K562 (cell line): ENCODE measurements around the gene SUMO3. TPM values are rescaled to one million over a fixed set of nuclear protein-coding genes. Genes with fewer than 3 reads are reported as not detected.

Experiments
- CCNT2 ChIP-seq: IDR thresholded peaks from 2 replicates; pipeline ENCODE4 v1.6.1; 2011; ENCODE audit warnings: borderline replicate concordance, low read depth, mild to moderate bottlenecking, moderate library complexity, mixed read lengths, low read length; ENCODE audit not compliant: insufficient read length; ENCODE audit errors: extremely low read depth
- DDX20 ChIP-seq: fragments of 450-650 bp; IDR thresholded peaks from 2 replicates; pipeline ENCODE4 v1.6.1; 2016; ENCODE audit warnings: missing genetic modification characterization, low read depth, mild to moderate bottlenecking, missing compliant biosample characterization, moderate library complexity
- ERF ChIP-seq: fragments of 450-650 bp; formaldehyde crosslinking; IDR thresholded peaks from 2 replicates; pipeline ENCODE4 v1.4.0; 2020; ENCODE audit warnings: mild to moderate bottlenecking, mixed read lengths
- JUN ChIP-seq, 2 experiments: sonication (generic) in 1 of 2; formaldehyde crosslinking in 1 of 2; IDR thresholded peaks; 2 replicates each; pipeline versions ENCODE4 v1.6.1 to v1.8.0; 2012 to 2022; ENCODE audit warnings: borderline replicate concordance in 2 of 2, mild to moderate bottlenecking in 2 of 2, improper control_type of control experiment in 1 of 2, low read depth in 1 of 2, low read length in 1 of 2, missing genetic modification reagents in 1 of 2
- POLR2G ChIP-seq: fragments of 200-400 bp; formaldehyde crosslinking; IDR thresholded peaks from 2 replicates; pipeline ENCODE4 v1.6.1; 2017; ENCODE audit warnings: low read depth, mild to moderate bottlenecking, antibody characterized with exemption, low read length, moderate library complexity
- RBFOX2 ChIP-seq: fragments of 200-400 bp; formaldehyde crosslinking; IDR thresholded peaks from 2 replicates; pipeline ENCODE4 v1.6.1; 2017; ENCODE audit warnings: low read depth, mild to moderate bottlenecking, low read length, moderate library complexity
- ZNF408 ChIP-seq: fragments of 250-450 bp; sonication (Bioruptor Pico); IDR thresholded peaks from 2 replicates; pipeline ENCODE4 v1.4.0; 2020; ENCODE audit warnings: low read depth, mild to moderate bottlenecking, moderate library complexity
- polyA plus RNA-seq, 8 experiments: library from polyadenylated mRNA; depleted of rRNA in 4 of 8; stranded (reverse) in 5 of 8; unstranded in 3 of 8; fragments of >200 nt; fragmentation: Nextera tagmentation in 2 of 8; fragmentation: Illumina TruSeq in 1 of 8; extraction: Ambion mirVana in 2 of 8; extraction: Trizol in 1 of 8; gene quantifications; 2 replicates each; pipeline versions ENCODE4 v1.2.1 to v1.2.3, GENCODE V29; 2011 to 2014; ENCODE audit warnings: inconsistent platforms in 1 of 8, missing spikeins in 1 of 8
- total RNA-seq, 7 experiments: library from RNA; depleted of rRNA in 6 of 7; stranded (reverse); fragments of >200 nt in 6 of 7; fragmentation: Illumina TruSeq in 2 of 7; extraction: Trizol in 2 of 7; gene quantifications; 2 replicates each; pipeline versions ENCODE4 v1.2.1 to v1.2.3, GENCODE V29; 2011 to 2021; ENCODE audit warnings: low replicate concordance in 1 of 7
- TF ChIP-seq, protein P1 (sequence below): sonication (generic); formaldehyde crosslinking; IDR thresholded peaks from 2 replicates; pipeline ENCODE4 v1.8.0; 2022; ENCODE audit warnings: mild to moderate bottlenecking, missing genetic modification reagents
- TF ChIP-seq, protein P2 (sequence below): fragments of 200-600 bp; sonication (generic); IDR thresholded peaks from one replicate; pipeline ENCODE4 v1.6.1; 2012; ENCODE audit warnings: mild to moderate bottlenecking, low read depth, low read length, inconsistent platforms

Gene SUMO3
- total and polyA plus RNA-seq, 9 of the 15 experiments (the other 6 are each of a cell fraction or from before 2014, with no cell fraction given) = 13.9 to 143 (median 113) TPM

DNA sequence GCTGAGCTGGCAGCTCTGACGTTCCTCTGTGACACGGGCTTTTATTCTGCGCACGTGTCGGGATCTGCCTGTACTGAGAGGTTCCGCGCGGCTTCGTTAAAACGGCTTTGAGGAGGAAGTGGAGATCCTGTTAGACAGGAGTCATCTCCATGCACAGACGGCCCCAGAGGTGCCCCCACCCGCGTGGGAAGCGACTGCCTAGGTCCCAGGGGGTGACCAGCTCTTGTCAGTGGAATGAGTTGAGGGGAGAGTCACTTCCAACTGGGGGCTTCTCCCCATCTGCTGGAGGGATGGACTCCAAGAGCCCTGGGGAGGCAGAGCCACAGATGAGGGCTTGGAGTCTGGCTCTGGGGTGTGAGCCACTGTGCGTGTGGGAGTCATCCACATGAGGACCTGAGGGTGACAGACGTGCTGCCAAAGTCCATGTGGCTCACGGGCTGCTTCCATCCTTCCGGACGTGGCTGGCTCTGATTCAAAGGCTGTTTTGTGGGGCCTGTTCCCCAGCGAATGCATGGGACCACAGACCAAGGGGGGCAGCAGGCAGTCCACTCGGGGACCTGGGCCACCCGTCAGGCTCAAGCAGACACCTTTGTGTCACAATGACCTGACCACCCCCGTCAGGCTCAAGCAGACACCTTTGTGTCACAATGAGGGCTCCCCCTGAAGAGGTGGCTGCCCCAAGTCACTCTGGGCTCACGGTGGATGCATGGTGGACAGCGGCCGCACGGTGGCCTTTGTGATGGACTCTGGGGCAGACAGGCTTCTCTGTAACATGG is 28.8 kb upstream of the SUMO3 start (continued):
- TF ChIP-seq, protein P1, sequence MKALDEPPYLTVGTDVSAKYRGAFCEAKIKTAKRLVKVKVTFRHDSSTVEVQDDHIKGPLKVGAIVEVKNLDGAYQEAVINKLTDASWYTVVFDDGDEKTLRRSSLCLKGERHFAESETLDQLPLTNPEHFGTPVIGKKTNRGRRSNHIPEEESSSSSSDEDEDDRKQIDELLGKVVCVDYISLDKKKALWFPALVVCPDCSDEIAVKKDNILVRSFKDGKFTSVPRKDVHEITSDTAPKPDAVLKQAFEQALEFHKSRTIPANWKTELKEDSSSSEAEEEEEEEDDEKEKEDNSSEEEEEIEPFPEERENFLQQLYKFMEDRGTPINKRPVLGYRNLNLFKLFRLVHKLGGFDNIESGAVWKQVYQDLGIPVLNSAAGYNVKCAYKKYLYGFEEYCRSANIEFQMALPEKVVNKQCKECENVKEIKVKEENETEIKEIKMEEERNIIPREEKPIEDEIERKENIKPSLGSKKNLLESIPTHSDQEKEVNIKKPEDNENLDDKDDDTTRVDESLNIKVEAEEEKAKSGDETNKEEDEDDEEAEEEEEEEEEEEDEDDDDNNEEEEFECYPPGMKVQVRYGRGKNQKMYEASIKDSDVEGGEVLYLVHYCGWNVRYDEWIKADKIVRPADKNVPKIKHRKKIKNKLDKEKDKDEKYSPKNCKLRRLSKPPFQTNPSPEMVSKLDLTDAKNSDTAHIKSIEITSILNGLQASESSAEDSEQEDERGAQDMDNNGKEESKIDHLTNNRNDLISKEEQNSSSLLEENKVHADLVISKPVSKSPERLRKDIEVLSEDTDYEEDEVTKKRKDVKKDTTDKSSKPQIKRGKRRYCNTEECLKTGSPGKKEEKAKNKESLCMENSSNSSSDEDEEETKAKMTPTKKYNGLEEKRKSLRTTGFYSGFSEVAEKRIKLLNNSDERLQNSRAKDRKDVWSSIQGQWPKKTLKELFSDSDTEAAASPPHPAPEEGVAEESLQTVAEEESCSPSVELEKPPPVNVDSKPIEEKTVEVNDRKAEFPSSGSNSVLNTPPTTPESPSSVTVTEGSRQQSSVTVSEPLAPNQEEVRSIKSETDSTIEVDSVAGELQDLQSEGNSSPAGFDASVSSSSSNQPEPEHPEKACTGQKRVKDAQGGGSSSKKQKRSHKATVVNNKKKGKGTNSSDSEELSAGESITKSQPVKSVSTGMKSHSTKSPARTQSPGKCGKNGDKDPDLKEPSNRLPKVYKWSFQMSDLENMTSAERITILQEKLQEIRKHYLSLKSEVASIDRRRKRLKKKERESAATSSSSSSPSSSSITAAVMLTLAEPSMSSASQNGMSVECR = peak; percentile 23; the same call in 1 of the 2 replicates
- TF ChIP-seq CCNT2 = no peak
- no peak for TF ChIP-seq ZNF408 (CRISPR knock-in tag)
- TF ChIP-seq DDX20 (tag) = no peak
- TF ChIP-seq JUN (IDR thresholded peaks at IDR 0.05; ENCODE audit: borderline replicate concordance, low read depth, low read length) = no peak; the same call in 1 of the 2 replicates
- no peak for TF ChIP-seq JUN (CRISPR knock-in tag; IDR thresholded peaks at IDR 0.05; ENCODE audit: borderline replicate concordance)
- TF ChIP-seq, protein P2, sequence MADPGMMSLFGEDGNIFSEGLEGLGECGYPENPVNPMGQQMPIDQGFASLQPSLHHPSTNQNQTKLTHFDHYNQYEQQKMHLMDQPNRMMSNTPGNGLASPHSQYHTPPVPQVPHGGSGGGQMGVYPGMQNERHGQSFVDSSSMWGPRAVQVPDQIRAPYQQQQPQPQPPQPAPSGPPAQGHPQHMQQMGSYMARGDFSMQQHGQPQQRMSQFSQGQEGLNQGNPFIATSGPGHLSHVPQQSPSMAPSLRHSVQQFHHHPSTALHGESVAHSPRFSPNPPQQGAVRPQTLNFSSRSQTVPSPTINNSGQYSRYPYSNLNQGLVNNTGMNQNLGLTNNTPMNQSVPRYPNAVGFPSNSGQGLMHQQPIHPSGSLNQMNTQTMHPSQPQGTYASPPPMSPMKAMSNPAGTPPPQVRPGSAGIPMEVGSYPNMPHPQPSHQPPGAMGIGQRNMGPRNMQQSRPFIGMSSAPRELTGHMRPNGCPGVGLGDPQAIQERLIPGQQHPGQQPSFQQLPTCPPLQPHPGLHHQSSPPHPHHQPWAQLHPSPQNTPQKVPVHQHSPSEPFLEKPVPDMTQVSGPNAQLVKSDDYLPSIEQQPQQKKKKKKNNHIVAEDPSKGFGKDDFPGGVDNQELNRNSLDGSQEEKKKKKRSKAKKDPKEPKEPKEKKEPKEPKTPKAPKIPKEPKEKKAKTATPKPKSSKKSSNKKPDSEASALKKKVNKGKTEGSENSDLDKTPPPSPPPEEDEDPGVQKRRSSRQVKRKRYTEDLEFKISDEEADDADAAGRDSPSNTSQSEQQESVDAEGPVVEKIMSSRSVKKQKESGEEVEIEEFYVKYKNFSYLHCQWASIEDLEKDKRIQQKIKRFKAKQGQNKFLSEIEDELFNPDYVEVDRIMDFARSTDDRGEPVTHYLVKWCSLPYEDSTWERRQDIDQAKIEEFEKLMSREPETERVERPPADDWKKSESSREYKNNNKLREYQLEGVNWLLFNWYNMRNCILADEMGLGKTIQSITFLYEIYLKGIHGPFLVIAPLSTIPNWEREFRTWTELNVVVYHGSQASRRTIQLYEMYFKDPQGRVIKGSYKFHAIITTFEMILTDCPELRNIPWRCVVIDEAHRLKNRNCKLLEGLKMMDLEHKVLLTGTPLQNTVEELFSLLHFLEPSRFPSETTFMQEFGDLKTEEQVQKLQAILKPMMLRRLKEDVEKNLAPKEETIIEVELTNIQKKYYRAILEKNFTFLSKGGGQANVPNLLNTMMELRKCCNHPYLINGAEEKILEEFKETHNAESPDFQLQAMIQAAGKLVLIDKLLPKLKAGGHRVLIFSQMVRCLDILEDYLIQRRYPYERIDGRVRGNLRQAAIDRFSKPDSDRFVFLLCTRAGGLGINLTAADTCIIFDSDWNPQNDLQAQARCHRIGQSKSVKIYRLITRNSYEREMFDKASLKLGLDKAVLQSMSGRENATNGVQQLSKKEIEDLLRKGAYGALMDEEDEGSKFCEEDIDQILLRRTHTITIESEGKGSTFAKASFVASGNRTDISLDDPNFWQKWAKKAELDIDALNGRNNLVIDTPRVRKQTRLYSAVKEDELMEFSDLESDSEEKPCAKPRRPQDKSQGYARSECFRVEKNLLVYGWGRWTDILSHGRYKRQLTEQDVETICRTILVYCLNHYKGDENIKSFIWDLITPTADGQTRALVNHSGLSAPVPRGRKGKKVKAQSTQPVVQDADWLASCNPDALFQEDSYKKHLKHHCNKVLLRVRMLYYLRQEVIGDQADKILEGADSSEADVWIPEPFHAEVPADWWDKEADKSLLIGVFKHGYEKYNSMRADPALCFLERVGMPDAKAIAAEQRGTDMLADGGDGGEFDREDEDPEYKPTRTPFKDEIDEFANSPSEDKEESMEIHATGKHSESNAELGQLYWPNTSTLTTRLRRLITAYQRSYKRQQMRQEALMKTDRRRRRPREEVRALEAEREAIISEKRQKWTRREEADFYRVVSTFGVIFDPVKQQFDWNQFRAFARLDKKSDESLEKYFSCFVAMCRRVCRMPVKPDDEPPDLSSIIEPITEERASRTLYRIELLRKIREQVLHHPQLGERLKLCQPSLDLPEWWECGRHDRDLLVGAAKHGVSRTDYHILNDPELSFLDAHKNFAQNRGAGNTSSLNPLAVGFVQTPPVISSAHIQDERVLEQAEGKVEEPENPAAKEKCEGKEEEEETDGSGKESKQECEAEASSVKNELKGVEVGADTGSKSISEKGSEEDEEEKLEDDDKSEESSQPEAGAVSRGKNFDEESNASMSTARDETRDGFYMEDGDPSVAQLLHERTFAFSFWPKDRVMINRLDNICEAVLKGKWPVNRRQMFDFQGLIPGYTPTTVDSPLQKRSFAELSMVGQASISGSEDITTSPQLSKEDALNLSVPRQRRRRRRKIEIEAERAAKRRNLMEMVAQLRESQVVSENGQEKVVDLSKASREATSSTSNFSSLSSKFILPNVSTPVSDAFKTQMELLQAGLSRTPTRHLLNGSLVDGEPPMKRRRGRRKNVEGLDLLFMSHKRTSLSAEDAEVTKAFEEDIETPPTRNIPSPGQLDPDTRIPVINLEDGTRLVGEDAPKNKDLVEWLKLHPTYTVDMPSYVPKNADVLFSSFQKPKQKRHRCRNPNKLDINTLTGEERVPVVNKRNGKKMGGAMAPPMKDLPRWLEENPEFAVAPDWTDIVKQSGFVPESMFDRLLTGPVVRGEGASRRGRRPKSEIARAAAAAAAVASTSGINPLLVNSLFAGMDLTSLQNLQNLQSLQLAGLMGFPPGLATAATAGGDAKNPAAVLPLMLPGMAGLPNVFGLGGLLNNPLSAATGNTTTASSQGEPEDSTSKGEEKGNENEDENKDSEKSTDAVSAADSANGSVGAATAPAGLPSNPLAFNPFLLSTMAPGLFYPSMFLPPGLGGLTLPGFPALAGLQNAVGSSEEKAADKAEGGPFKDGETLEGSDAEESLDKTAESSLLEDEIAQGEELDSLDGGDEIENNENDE = no peak
- no peak for TF ChIP-seq ERF (CRISPR knock-in tag)
- peak; percentile 76; the same call in 1 of the 2 replicates for TF ChIP-seq POLR2G
- TF ChIP-seq RBFOX2 = peak; percentile 26; the same call in 1 of the 2 replicates
